ENCODE data around the gene NEK6. TPM values are rescaled to one million over a fixed set of nuclear protein-coding genes. Genes with fewer than 3 reads are reported as not detected.
A peak's percentile ranks its signal among the peaks of the same experiment; 100 is the strongest.

Gene NEK6
- total RNA-seq, 1 donor from 2014 or later: 43.9 TPM

DNA sequence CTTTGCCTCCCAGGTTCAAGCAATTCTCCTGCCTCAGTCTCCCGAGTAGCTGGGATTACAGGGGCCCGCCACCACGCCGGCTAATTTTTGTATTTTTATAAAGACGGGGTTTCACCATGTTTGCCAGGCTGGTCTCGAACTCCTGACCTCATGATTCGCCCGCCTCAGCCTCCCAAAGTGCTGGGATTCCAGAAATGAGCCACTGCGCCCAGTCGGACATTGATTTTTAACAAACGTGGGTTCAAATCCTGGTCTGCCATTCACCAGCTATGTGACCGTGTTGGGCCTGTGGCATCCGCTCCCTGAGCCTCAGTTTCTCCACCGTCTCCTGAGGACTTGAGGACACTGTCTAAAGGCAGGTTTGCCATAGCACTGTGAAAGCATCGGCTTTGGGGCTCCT is 41.8 kb upstream of the NEK6 start:
- no peak overlapping the region for H3K4me3 Mint-ChIP-seq (ENCODE audit: unreplicated experiment)
- no peak for DNase-seq (ENCODE audit: low spot score)
- no peaks in the 10 kb centered on the region for H3K9me3 Mint-ChIP-seq (ENCODE audit: unreplicated experiment)
- H3K27me3 Mint-ChIP-seq (ENCODE audit: unreplicated experiment): peaks cover 4% of the 10 kb centered on the region
- no peak for TF ChIP-seq CTCF (IDR thresholded peaks at IDR 0.05; ENCODE audit: unreplicated experiment)
- H3K4me1 Mint-ChIP-seq (ENCODE audit: unreplicated experiment): peaks cover 31% of the 10 kb centered on the region
- H3K36me3 Mint-ChIP-seq (ENCODE audit: low read depth, unreplicated experiment): no peaks in the 10 kb centered on the region
- H3K27ac Mint-ChIP-seq (ENCODE audit: unreplicated experiment): no peak overlapping the region

DNA sequence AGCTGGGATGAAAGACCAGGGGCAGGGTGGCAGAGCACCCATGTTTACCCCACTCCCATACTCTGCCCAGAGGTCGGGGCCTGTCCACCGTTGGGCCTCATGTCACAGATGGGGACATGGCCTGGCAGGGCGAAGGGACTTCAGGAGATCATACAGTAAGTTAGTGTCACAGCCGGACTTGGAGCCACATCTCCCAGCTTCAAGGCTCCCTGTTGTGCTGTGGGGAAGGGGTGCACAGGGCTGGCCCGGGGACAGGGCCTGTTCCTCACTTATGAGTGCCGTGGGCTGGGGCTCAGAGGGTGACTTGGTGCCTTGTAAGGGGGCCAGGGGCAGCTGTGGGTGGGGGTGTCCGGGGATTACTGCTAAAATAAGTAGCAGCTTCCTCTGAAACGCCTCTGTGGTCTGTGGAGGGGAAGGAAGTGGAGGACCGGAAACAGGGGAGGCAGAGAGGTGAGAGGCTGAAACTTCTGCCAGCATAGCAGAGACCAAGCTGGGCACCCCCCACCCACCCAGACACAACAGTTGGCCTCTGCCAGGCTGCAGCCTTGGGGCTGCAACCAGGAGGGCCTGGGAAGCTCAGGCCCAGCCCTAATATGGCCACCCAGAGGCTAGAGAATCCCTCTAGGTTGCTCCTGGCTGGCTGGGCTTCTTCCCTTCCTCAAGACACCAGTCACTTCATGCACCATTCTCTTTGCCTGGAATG is 41.1 kb upstream of the NEK6 start:
- Mint-ChIP-seq H3K4me1 (ENCODE audit: unreplicated experiment) (peaks cover 33% of the 10 kb centered on the region), H3K27me3 (ENCODE audit: unreplicated experiment) (peaks cover 6% of the 10 kb centered on the region), H3K36me3 (ENCODE audit: low read depth, unreplicated experiment) (no peaks in the 10 kb centered on the region), H3K4me3 (ENCODE audit: unreplicated experiment) (peak overlapping the region; percentile 22), H3K9me3 (ENCODE audit: unreplicated experiment) (no peaks in the 10 kb centered on the region), H3K27ac (ENCODE audit: unreplicated experiment) (no peak overlapping the region)
- no peak for DNase-seq (ENCODE audit: low spot score)
- no peak for TF ChIP-seq CTCF (IDR thresholded peaks at IDR 0.05; ENCODE audit: unreplicated experiment)

- no peak overlapping the region for H3K27ac Mint-ChIP-seq (ENCODE audit: unreplicated experiment)
- DNase-seq (ENCODE audit: low spot score): no peak
- no peaks in the 10 kb centered on the region for H3K9me3 Mint-ChIP-seq (ENCODE audit: unreplicated experiment)
- TF ChIP-seq CTCF (IDR thresholded peaks at IDR 0.05; ENCODE audit: unreplicated experiment): no peak
- H3K4me1 Mint-ChIP-seq (ENCODE audit: unreplicated experiment): peaks cover 29% of the 10 kb centered on the region
- peaks cover 11% of the 10 kb centered on the region for H3K27me3 Mint-ChIP-seq (ENCODE audit: unreplicated experiment)
- H3K4me3 Mint-ChIP-seq (ENCODE audit: unreplicated experiment): no peak overlapping the region
- H3K36me3 Mint-ChIP-seq (ENCODE audit: low read depth, unreplicated experiment): no peaks in the 10 kb centered on the region
Measured at GRCh38 chr9:124217836-124218437, 39.8 kb upstream of the NEK6 start.

DNA sequence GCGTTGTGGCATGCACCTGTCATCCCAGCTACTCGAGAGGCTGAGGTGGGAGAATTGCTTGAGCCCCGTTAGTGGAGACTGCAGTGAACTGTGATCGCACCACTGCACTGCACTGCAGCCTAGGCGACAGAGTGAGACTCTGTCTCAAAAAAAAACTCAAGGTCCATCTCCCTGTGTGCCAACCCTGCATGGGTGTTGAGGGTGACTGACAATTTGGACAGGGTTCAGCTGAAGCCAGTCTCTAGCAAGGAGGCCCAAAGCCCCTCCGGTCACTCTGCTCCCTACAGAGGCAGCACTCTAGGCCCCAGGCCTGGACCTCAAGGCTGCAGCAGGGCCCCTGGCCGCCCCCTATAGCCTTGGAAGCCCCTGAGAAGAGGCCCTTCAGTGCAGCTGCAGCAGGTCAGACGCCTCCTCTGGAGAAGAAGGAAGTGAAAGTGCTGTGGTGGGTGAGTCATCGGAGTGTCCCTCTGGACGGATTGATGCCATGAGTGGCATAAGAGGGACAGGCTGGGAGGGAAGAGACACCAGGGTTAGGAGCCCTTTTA is 39.2 kb upstream of the NEK6 start:
- Mint-ChIP-seq H3K27me3 (ENCODE audit: unreplicated experiment) (peaks cover 11% of the 10 kb centered on the region), H3K36me3 (ENCODE audit: low read depth, unreplicated experiment) (no peaks in the 10 kb centered on the region), H3K4me3 (ENCODE audit: unreplicated experiment) (no peak overlapping the region), H3K4me1 (ENCODE audit: unreplicated experiment) (peaks cover 28% of the 10 kb centered on the region), H3K27ac (ENCODE audit: unreplicated experiment) (no peak overlapping the region), H3K9me3 (ENCODE audit: unreplicated experiment) (no peaks in the 10 kb centered on the region)
- TF ChIP-seq CTCF (IDR thresholded peaks at IDR 0.05; ENCODE audit: unreplicated experiment): no peak
- DNase-seq (ENCODE audit: low spot score): no peak

GRCh38 chr9:124218987-124219461 is 38.7 kb upstream of the NEK6 start:
- H3K4me3 Mint-ChIP-seq (ENCODE audit: unreplicated experiment): no peak overlapping the region
- peaks cover 12% of the 10 kb centered on the region for H3K27me3 Mint-ChIP-seq (ENCODE audit: unreplicated experiment)
- H3K36me3 Mint-ChIP-seq (ENCODE audit: low read depth, unreplicated experiment): no peaks in the 10 kb centered on the region
- TF ChIP-seq CTCF (IDR thresholded peaks at IDR 0.05; ENCODE audit: unreplicated experiment): no peak
- no peak for DNase-seq (ENCODE audit: low spot score)
- no peaks in the 10 kb centered on the region for H3K9me3 Mint-ChIP-seq (ENCODE audit: unreplicated experiment)
- H3K4me1 Mint-ChIP-seq (ENCODE audit: unreplicated experiment): peaks cover 25% of the 10 kb centered on the region
- H3K27ac Mint-ChIP-seq (ENCODE audit: unreplicated experiment): no peak overlapping the region
